Fibroblast of skin of right biceps (primary cell): ENCODE results near the gene CDK6.

Source experiments
- DNase-seq: peaks from one replicate; pipeline ENCODE4 v3.0.0-alpha.2; 2013

Gene CDK6

DNA sequence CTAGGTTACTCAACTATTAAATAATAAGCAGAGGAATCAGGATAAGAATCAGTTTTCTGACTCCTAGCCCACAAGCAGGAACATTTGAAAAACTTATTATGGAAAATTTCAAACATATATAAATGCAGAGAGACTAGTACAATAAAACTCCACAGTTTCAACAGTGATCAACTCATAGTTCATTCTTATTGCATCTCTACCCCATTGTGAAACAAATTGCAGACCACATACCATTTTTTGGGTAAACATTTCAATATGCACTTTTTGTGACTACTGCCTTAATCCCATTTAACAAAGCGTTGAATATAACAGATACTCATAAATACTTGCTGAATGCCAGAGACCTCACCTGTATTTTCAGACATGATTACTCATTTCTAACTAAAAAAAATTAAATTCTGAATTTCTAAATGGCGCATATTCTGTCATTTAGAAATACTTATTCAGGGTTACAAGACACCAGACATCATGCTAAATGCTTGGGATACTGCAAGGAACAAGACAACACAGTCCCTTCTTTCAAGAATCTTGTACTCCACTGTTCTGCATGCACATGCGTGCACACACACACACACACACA lies 11.4 kb downstream of the CDK6 start:
- no peak for DNase-seq

GRCh38 chr7:92824450-92824849 lies 11.9 kb downstream of the CDK6 start:
- no peak for DNase-seq

- no peak for DNase-seq
These were observed 13.3 kb downstream of the CDK6 start for GRCh38 chr7:92823042-92823441.

DNA sequence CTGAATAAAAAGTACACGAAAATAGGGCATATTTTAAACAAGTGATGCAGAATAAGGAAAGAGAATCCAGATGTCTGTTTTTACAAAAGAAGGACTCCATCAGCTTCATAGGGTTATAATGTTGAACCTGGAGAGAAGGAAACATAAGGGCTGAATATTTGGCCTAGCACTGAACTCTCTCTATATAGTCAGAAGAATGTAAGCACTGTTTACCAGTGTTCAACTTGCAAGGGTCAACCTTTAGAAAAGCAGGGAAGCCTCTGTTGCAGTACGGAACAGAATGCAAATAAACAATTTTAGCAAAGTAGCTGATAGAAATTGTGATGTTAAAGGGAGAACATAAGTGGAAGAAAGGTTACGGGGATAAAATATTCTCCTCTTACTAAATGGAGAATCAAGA lies 16.2 kb downstream of the CDK6 start:
- no peak for DNase-seq

GRCh38 chr7:92817398-92817797 lies 19.0 kb downstream of the CDK6 start:
- no peak for DNase-seq

GRCh38 chr7:92815412-92815811 lies 21.0 kb downstream of the CDK6 start:
- no peak for DNase-seq

GRCh38 chr7:92813390-92814024 lies 22.9 kb downstream of the CDK6 start:
- DNase-seq: peak; percentile 72

GRCh38 chr7:92811158-92811557 lies 25.2 kb downstream of the CDK6 start:
- DNase-seq: no peak

DNA sequence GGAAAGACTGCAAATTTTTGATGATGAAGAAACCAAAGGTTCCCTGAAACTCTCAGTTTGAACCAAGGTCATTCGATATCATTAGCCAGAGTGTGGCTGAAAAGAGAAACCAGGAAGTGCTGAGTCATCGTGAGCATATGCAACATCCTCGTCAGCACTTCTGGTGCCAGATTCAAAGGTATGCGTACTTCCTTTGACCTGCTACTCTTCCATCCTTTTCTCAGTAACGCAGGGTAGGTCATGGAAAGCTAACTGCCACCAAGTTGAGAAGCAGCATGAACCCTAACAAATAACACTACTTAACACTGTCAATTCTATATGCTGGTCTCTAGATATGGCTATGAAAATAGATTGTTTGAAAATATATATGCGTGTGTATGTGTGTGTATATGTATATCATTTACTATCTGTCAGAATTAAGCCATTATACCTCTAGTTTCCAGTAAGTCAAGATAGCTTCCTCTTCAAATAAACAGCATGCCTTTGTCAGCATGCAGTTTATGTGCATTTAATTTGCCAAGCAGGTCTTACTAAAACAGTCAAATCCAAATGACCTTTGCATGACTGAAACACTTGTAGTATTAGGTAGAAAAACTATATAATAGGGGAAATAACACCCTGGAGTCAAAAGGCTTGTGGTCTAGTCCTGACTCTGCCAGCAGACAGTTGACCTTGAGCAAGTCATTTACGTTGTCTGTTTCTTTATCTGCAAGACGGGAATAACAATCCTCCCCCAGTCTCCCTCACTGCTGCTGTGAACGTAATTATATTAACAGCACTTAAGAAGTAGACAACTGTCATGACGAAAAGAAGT lies 26.4 kb downstream of the CDK6 start:
- peak; percentile 96 for DNase-seq

DNA sequence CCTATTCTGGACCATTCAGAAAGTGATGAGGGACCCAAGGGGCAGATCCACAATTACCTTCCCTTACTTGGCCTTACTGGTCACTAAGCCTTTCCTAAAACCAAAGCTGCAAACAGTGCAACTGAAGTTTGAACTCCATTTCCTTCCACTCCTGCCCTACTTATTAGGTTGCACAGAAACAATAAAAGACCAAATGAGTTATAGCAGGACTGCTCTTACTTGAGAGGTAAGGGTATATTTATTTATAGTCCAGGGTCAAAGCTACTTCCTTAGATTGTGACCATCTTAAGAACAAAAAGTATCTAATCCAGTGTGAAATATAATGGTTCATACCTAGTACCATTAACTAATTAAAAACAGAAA lies 27.0 kb downstream of the CDK6 start:
- DNase-seq: no peak

- DNase-seq: no peak
These were observed 27.7 kb downstream of the CDK6 start for GRCh38 chr7:92808635-92809034.

- DNase-seq: peak; percentile 36
These were observed 28.4 kb downstream of the CDK6 start for GRCh38 chr7:92808006-92808405.

- DNase-seq: no peak
These were observed 29.9 kb downstream of the CDK6 start for GRCh38 chr7:92806496-92806895.

DNA sequence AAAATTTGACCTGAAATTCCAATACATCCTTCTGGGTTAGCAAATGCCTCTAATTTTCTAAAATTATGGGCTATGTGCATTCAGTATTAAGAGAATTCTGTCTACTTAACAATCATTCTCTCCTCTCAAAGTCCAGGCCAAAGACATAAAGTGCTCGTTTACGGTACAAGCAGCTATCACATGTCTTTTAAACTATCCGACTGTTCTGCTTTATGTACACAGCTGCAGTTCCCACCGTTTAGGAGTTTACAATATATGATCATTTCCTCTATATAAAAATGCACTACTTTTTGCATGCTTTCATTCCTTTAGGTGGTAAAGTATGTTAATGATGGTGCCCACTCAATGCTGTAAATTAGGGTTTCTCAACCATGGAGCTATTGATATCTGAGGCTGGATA lies 34.0 kb downstream of the CDK6 start:
- no peak for DNase-seq

DNA sequence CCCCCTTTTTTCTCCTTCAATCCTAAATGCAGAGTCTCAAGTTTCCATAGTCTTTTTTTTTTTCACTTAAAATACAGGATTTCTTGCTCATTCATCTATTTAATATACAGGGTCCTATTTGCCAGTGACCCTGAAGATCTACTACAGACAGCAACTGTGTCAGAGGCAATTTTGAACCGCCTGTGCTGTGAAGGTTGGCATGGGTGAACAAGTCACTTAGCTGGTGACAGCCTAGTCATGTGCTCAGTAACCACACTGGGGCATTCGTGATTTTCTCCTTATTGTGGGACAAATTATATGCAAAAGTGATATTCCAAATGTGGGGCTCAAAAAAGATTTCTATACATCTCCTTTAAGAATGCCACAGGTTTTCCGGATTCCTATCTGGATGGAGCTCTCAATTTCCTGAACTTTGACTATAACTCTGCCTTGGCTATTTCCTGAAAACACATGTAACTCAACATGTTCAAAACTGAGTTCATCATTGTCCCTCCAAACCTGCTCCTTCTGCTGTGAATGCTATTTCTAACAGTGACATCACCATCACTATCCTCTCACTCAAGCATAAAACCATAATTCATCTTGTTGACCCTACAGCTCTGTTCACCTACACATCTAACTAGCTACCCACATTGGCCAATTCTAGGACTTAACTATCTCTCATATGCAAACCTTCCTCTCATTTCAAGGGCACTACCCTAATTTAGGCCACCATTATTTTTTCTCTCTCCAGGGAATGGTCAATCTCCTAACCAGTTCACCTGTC lies 36.7 kb downstream of the CDK6 start:
- no peak for DNase-seq

- peak; percentile 47 for DNase-seq
These were observed 37.7 kb downstream of the CDK6 start for GRCh38 chr7:92798517-92799249.

DNA sequence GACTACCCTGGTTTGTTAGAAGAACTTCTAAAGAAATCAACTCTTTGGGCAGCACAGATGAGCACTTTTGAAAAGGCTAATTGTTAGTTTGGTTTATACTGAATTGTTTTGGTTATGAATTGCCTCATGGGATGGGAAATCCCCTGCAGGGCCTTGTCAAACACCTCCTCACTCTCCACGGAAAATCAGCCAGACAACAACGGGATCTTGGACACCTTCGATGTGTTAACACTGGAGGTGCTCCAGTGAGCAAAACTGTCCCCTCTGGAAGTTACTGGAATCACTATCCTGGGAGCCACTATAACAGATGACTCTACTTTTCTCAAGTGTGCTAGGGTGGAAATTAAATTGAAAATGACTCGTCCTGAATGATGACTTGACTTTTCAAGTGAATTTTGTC lies 38.7 kb downstream of the CDK6 start:
- DNase-seq: peak; percentile 48

DNA sequence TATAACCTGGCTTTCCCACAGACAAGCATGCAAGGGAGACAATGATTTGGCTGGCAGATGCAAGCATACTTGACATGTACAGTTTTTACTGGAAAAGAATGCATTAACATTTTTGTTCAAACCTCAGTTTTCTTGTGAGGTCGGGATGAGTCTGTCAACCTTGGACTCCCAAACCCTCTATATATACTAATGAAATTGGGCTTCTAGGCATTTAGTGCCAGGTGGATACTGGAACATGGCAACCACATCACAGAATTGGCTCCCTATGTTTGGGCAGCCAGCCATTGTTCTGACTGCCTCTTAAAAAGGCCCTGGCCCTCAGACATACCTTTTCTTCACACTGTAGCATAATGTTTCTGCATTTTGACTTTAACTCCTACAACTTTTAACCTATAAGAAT lies 39.1 kb downstream of the CDK6 start:
- DNase-seq: peak; percentile 73

GRCh38 chr7:92794831-92795230 lies 41.5 kb downstream of the CDK6 start:
- DNase-seq: no peak

DNA sequence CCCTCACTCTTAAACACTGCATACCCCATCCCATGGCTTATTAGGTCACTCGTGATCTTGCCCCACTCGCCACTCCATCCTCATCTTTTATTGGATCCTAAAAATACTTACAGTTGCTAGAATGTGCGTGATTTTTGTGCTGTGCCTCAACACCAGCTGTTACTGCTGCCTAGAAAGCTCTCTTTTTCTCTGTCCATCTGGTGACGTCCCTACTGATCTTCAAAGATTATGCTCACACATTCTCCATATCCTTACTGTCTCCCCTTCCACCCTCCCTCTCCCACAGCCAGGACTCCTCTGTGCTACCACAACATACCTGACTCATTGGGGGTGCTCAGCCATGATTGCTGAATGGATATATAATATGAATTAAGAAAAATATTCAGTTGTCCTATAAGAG lies 42.0 kb downstream of the CDK6 start:
- DNase-seq: peak; percentile 26

GRCh38 chr7:92793656-92794205 lies 42.6 kb downstream of the CDK6 start:
- no peak for DNase-seq

DNA sequence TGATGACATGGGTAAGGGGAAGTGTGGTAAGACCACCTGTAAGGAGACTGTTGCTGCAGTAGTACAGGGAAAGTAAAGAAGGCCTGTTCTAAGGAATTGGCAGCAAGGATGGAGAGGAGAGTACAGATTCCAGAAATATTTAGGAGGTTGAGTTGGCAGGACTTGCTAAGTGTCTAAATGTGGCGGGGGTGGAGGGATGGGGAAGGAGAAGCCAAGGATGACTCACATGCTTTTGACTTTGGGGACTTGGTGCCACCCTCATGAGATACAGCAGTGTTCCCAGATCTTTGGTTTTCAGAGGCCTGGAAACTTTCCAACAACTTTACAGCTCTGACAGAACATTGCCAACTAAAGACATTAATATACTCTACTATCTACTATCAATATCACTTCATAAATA lies 45.4 kb downstream of the CDK6 start:
- peak; percentile 87 for DNase-seq
